ENCODE measurements around the gene UBE2E1. TPM values are rescaled to one million over a fixed set of nuclear protein-coding genes. Genes with fewer than 3 reads are reported as not detected.

UBE2E1 gene
- total RNA-seq, 1 experiment from 2014 or later: 102 TPM

DNA sequence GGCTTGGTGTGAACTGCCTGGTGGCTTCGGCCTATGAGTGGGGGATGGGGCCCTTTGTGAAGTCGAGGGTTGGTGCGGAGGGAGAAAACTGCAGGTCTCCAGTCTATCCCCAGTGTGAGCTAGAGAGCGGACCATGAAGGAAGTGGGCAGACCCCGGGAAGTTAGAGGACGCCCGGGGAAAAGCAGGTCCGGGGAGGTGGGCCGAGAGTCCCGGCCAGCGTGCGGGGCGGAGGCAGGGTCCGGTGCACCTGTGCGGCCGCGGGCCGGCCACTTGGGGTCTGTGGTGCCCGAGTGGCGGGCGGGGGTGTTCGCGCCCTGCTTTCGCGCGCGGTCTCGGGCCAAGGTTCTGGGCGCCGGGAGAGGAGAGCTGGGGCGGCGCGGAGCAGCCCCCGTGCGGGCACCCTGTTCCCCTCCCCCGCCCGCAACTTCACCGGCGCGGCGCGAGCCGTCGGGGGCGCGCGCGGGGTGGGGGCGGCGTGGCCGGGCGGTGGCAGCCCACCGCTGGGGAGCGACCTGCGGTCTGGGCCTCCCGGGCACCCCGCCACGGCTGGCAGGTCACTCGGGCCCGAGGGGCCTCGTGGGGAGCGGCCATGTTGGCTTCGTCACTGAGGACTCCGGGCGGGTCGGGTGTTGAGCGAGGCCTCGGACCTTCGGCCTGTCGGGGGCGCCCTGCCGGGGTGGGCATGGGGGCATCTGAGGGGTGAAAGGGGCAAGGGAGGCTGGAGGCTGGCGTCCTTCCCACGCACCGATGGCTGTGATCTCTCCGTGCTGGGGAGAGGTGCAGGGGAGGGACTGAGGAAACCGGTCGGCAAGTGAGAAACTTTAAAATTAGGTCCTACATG lies 4.8 kb downstream of the UBE2E1 start:
- H3K27me3 ChIP-seq (ENCODE audit: insufficient read depth, low read depth): no peaks in the 10 kb centered on the region
- ChIA-PET CTCF (interaction anchor here (0.6 kb wide), 1 partner anchor 717 kb away, joined by 3 read pairs; no protein-coding TSS in a partner anchor), POLR2A (ENCODE audit: unreplicated experiment) (interaction anchor here (0.6 kb wide), 2 partner anchors 48 to 338 kb away, joined by 7 to 8 read pairs; no protein-coding TSS in a partner anchor)
- H3K36me3 ChIP-seq (ENCODE audit: low read depth): peaks cover 51% of the 10 kb centered on the region
- H3F3A ChIP-seq (ENCODE audit: insufficient read depth, low read depth): peaks cover 17% of the 10 kb centered on the region
- H3K9me2 ChIP-seq (ENCODE audit: insufficient read depth): no peaks in the 10 kb centered on the region
- peaks cover 30% of the 10 kb centered on the region for H4K20me1 ChIP-seq (ENCODE audit: insufficient read depth)
- peaks cover 49% of the 10 kb centered on the region for H3K4me1 ChIP-seq (replicated peaks; ENCODE audit: insufficient read depth)
- peak overlapping the region; percentile 92 for H3K4me2 ChIP-seq
- peak overlapping the region; percentile 70 for H2AFZ ChIP-seq
- H3K4me3 ChIP-seq: peak overlapping the region; percentile 97
- peak overlapping the region; percentile 69 for H3K27ac ChIP-seq
- intact Hi-C loops (cut with micrococcal nuclease; ENCODE audit: unreplicated experiment): no loop called here
- no TSS peak for BruUV-seq (replicated peaks)
- TF ChIP-seq EZH2 (IDR thresholded peaks at IDR 0.05; ENCODE audit: low read depth): no peak
- no peaks in the 10 kb centered on the region for H3K9me3 ChIP-seq (ENCODE audit: insufficient read depth, low read depth)
- DNase-seq: peak in 1 of 2 experiments; percentile 31
- H3K79me2 ChIP-seq (ENCODE audit: low read depth): peaks cover 93% of the 10 kb centered on the region

DNA sequence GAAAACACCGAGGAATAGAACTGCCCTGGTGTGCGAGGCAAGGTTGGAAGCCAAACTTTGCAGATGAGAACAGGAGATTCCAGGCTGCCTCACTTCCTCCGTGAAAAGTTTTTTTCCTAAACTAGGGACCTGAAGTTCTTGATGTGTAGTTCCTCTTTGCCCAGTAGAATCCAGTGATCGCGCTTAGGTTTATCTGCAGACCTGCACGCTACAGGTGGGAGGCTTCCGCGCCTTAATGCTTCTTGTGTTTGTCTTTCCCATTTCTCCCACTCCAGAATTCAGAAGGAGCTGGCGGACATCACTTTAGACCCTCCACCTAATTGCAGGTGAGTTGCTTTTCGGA lies 5.4 kb downstream of the UBE2E1 start:
- Histone ChIP-seq H2AFZ (0 out of 2 replicates have a peak overlapping the region, but pooled peaks have one; percentile 70), H3K4me2 (peak overlapping the region; percentile 92), H3K4me1 (replicated peaks; ENCODE audit: insufficient read depth) (peaks cover 48% of the 10 kb centered on the region), H3K9me2 (ENCODE audit: insufficient read depth) (no peaks in the 10 kb centered on the region), H3F3A (ENCODE audit: insufficient read depth, low read depth) (peaks cover 17% of the 10 kb centered on the region), H3K27me3 (ENCODE audit: insufficient read depth, low read depth) (no peaks in the 10 kb centered on the region), H3K36me3 (ENCODE audit: low read depth) (peaks cover 51% of the 10 kb centered on the region), H4K20me1 (ENCODE audit: insufficient read depth) (peaks cover 30% of the 10 kb centered on the region), H3K79me2 (ENCODE audit: low read depth) (peaks cover 99% of the 10 kb centered on the region), H3K27ac (peak overlapping the region; percentile 69), H3K9me3 (ENCODE audit: insufficient read depth, low read depth) (no peaks in the 10 kb centered on the region), H3K4me3 (peak overlapping the region; percentile 97)
- BruUV-seq (replicated peaks): no TSS peak
- TF ChIP-seq EZH2 (IDR thresholded peaks at IDR 0.05; ENCODE audit: low read depth): no peak
- TF ChIP-seq, protein P1, sequence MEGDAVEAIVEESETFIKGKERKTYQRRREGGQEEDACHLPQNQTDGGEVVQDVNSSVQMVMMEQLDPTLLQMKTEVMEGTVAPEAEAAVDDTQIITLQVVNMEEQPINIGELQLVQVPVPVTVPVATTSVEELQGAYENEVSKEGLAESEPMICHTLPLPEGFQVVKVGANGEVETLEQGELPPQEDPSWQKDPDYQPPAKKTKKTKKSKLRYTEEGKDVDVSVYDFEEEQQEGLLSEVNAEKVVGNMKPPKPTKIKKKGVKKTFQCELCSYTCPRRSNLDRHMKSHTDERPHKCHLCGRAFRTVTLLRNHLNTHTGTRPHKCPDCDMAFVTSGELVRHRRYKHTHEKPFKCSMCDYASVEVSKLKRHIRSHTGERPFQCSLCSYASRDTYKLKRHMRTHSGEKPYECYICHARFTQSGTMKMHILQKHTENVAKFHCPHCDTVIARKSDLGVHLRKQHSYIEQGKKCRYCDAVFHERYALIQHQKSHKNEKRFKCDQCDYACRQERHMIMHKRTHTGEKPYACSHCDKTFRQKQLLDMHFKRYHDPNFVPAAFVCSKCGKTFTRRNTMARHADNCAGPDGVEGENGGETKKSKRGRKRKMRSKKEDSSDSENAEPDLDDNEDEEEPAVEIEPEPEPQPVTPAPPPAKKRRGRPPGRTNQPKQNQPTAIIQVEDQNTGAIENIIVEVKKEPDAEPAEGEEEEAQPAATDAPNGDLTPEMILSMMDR (conservative IDR thresholded peaks at IDR 0.05): no peak
- ChIA-PET CTCF (no interaction called here), POLR2A (ENCODE audit: unreplicated experiment) (no interaction called here)
- intact Hi-C loops (cut with micrococcal nuclease; ENCODE audit: unreplicated experiment): no loop called here
- DNase-seq: no peak

DNA sequence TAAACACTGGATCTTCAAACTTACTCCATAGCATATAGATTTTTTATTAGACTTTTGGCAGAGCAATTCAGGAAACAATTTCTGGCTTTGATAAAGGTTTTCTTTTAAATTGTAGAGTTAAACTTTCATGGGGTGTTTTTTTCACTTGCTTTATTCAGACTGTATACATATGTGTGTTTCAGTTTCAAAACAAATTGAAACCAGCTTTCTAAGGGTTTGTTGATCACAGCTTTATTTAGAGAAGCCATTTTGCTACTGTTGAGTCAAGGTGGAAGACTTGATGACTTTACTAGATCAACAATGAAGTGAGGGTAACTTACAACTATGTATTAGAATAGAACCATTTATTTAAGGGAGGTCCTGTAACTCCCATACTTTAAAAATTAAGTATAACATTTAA lies 6.2 kb downstream of the UBE2E1 start:
- no peak overlapping the region for H3K27ac ChIP-seq
- no peaks in the 10 kb centered on the region for H3K9me2 ChIP-seq (ENCODE audit: insufficient read depth)
- H3F3A ChIP-seq (ENCODE audit: insufficient read depth, low read depth): peaks cover 17% of the 10 kb centered on the region
- ChIA-PET POLR2A (ENCODE audit: unreplicated experiment) (no interaction called here), CTCF (no interaction called here)
- H3K9me3 ChIP-seq (ENCODE audit: insufficient read depth, low read depth): no peaks in the 10 kb centered on the region
- H4K20me1 ChIP-seq (ENCODE audit: insufficient read depth): peaks cover 33% of the 10 kb centered on the region
- H2AFZ ChIP-seq: no peak overlapping the region
- H3K79me2 ChIP-seq (ENCODE audit: low read depth): peaks cover 99% of the 10 kb centered on the region
- no TSS peak for BruUV-seq (replicated peaks)
- peaks cover 56% of the 10 kb centered on the region for H3K36me3 ChIP-seq (ENCODE audit: low read depth)
- intact Hi-C loops (cut with micrococcal nuclease; ENCODE audit: unreplicated experiment): no loop called here
- H3K4me2 ChIP-seq: peak overlapping the region; percentile 92
- no peak for DNase-seq
- H3K4me1 ChIP-seq (replicated peaks; ENCODE audit: insufficient read depth): peaks cover 48% of the 10 kb centered on the region
- H3K4me3 ChIP-seq: peak overlapping the region; percentile 97; the same call in 1 of the 2 replicates
- no peak for TF ChIP-seq EZH2 (IDR thresholded peaks at IDR 0.05; ENCODE audit: low read depth)
- no peaks in the 10 kb centered on the region for H3K27me3 ChIP-seq (ENCODE audit: insufficient read depth, low read depth)

DNA sequence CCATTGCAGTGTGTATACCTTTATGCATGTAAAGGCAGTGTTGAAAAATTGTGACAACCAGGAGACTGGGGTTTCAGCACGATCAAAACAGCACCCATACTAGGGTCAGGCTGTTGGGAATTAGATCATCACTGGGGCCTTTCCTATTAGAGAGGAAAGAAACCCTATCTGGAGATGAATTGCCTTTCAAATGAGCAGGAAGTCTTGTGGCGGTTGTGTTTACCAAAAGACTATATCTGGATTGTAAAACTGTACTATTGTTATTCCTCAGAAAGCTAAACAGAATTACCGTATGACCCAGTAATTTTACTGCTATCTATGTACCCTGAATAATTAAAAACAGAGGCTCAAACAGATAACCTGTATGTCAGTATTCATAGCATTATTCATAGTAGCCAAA lies 10.1 kb downstream of the UBE2E1 start:
- no peak overlapping the region for H2AFZ ChIP-seq
- no peak overlapping the region for H3K27ac ChIP-seq
- no peaks in the 10 kb centered on the region for H3K9me2 ChIP-seq (ENCODE audit: insufficient read depth)
- intact Hi-C loops (cut with micrococcal nuclease; ENCODE audit: unreplicated experiment): no loop called here
- H3K4me2 ChIP-seq: no peak overlapping the region
- no peaks in the 10 kb centered on the region for H3K9me3 ChIP-seq (ENCODE audit: insufficient read depth, low read depth)
- peaks cover 57% of the 10 kb centered on the region for H4K20me1 ChIP-seq (ENCODE audit: insufficient read depth)
- no TSS peak for BruUV-seq (replicated peaks)
- no peaks in the 10 kb centered on the region for H3K27me3 ChIP-seq (ENCODE audit: insufficient read depth, low read depth)
- ChIA-PET POLR2A (ENCODE audit: unreplicated experiment) (no interaction called here), CTCF (no interaction called here)
- H3K36me3 ChIP-seq (ENCODE audit: low read depth): peaks cover 48% of the 10 kb centered on the region
- H3K79me2 ChIP-seq (ENCODE audit: low read depth): peaks cover 100% of the 10 kb centered on the region
- H3K4me3 ChIP-seq: no peak overlapping the region
- TF ChIP-seq EZH2 (IDR thresholded peaks at IDR 0.05; ENCODE audit: low read depth): no peak
- TF ChIP-seq, protein P1 (conservative IDR thresholded peaks at IDR 0.05): no peak
- no peak for DNase-seq
- peaks cover 26% of the 10 kb centered on the region for H3K4me1 ChIP-seq (replicated peaks; ENCODE audit: insufficient read depth)
- peaks cover 15% of the 10 kb centered on the region; the same call in 1 of the 2 replicates for H3F3A ChIP-seq (ENCODE audit: insufficient read depth, low read depth)

Measured in PC-9 (cell line).